Activated CD8-positive, alpha-beta T cell treated with anti-CD3 and anti-CD28 coated beads for 36 hours (primary cell): ENCODE data around the gene RPS6KA1. TPM values are rescaled to one million over a fixed set of nuclear protein-coding genes. Genes with fewer than 3 reads are reported as not detected.
A peak's percentile ranks its signal among the peaks of the same experiment; 100 is the strongest.

Experiments used
- ATAC-seq: fragments of 200-7000 bp; cut with Tn5 transposase; one replicate; pipeline ENCODE4 v1.10.0; 2021; ENCODE audit warnings: mild to moderate bottlenecking, moderate library complexity
- CTCF ChIA-PET: fragments of 350-600 bp; sonication (Branson Sonifier 250); formaldehyde crosslinking; loops from one replicate; lab custom pipeline; 2021; ENCODE audit warnings: antibody characterized with exemption; lab: Charles Lee
- POLR2A ChIA-PET: fragments of 350-600 bp; sonication (Branson Sonifier 250); formaldehyde crosslinking; loops from one replicate; lab custom pipeline; 2021; ENCODE audit warnings: antibody characterized with exemption; lab: Charles Lee
- DNase-seq: peaks from one replicate; pipeline ENCODE4 v3.0.0-alpha.2; 2020
- H3K27ac Mint-ChIP-seq: one replicate; pipeline ENCODE4 v1.8.0; 2021; ENCODE audit warnings: mild to moderate bottlenecking, mixed read lengths
- H3K27me3 Mint-ChIP-seq: one replicate; pipeline ENCODE4 v1.8.0; 2021; ENCODE audit warnings: mixed read lengths
- H3K36me3 Mint-ChIP-seq: one replicate; pipeline ENCODE4 v1.8.0; 2021; ENCODE audit warnings: low read depth, mixed read lengths
- H3K4me1 Mint-ChIP-seq: one replicate; pipeline ENCODE4 v1.8.0; 2021; ENCODE audit warnings: low read depth, mixed read lengths
- H3K4me3 Mint-ChIP-seq: one replicate; pipeline ENCODE4 v1.8.0; 2021; ENCODE audit warnings: mild to moderate bottlenecking, moderate library complexity, mixed read lengths
- H3K9me3 Mint-ChIP-seq: one replicate; pipeline ENCODE4 v1.8.0; 2021; ENCODE audit warnings: mixed read lengths
- intact Hi-C: fragments of 100-400 bp; cut with micrococcal nuclease; formaldehyde crosslinking; loops from one replicate; pipeline ENCODE4 v1.10.0; 2022
- microRNA-seq: library from miRNA; unstranded; fragments of <30 nt; microRNA quantifications from one replicate; pipeline ENCODE4 v1.2.0, GENCODE V29; 2022; ENCODE audit warnings: borderline microRNAs expressed, borderline replicate concordance
- total RNA-seq, 2 experiments: library from RNA; stranded (reverse); gene quantifications; one replicate each; pipeline ENCODE4 v1.2.3, GENCODE V29; 2021
- TF ChIP-seq, protein P1 (sequence below): fragments of 200-600 bp; IDR thresholded peaks from one replicate; pipeline ENCODE4 v1.8.0; 2022; ENCODE audit warnings: antibody characterized with exemption, mild to moderate bottlenecking

Gene RPS6KA1
- total RNA-seq, 2 experiments from 2014 or later: 139 TPM

DNA sequence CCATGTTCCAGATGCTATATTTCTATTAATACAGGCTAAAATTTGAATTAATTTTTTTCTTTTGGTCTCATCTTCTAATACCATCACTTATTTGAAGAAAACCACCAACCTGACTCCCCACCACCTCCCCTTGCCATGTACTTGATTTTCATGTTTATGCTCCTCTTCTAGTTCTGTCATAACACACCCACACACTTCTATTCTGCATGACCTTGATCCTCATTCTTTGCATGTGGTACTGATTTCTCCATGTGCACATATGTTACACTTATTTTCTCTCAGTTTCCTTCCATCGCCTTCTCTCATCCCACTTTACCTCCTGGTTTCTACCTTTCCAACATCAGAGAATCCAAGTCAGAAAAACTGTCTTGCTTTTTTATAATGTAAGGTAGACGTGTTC is 87.3 kb downstream of the RPS6KA1 start:
- no peak for ATAC-seq
- Mint-ChIP-seq H3K4me3 (no peak overlapping the region), H3K4me1 (peaks cover 36% of the 10 kb centered on the region), H3K27me3 (no peaks in the 10 kb centered on the region), H3K9me3 (no peaks in the 10 kb centered on the region), H3K27ac (no peak overlapping the region), H3K36me3 (no peaks in the 10 kb centered on the region)
- ChIA-PET POLR2A (interaction anchor here (1.6 to 4.5 kb wide), 2 partner anchors 81 to 172 kb away, joined by 5 to 27 read pairs; partner anchors contain the start of gene PIGV), CTCF (interaction anchor here (1.0 to 1.9 kb wide), 3 partner anchors 18 to 261 kb away, joined by 3 to 8 read pairs (median 5); no protein-coding TSS in a partner anchor)
- intact Hi-C loops: no loop called here
- TF ChIP-seq, protein P1, sequence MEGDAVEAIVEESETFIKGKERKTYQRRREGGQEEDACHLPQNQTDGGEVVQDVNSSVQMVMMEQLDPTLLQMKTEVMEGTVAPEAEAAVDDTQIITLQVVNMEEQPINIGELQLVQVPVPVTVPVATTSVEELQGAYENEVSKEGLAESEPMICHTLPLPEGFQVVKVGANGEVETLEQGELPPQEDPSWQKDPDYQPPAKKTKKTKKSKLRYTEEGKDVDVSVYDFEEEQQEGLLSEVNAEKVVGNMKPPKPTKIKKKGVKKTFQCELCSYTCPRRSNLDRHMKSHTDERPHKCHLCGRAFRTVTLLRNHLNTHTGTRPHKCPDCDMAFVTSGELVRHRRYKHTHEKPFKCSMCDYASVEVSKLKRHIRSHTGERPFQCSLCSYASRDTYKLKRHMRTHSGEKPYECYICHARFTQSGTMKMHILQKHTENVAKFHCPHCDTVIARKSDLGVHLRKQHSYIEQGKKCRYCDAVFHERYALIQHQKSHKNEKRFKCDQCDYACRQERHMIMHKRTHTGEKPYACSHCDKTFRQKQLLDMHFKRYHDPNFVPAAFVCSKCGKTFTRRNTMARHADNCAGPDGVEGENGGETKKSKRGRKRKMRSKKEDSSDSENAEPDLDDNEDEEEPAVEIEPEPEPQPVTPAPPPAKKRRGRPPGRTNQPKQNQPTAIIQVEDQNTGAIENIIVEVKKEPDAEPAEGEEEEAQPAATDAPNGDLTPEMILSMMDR: no peak
- DNase-seq: no peak

DNA sequence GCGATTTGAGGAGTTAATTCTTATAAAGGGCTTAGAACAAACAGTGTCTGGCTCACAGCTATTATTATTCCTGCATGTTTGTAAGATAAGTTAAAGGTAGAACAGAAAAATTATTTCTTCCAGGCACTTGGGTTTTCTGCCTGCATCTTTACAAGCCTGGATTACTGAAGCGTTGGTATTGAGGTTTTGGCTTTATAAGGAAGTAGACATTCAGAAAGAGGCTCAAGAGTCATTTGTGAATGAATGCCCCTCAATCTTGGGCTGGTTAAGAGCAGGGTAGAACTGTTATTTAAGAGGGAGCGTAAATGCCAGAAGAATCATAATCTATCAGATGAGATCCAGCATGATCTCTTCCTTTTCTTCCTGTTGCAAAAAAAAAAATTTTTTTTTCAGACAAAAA is 89.0 kb downstream of the RPS6KA1 start:
- intact Hi-C loops: no loop called here
- CTCF ChIA-PET: interaction anchor here (1.0 to 1.6 kb wide), 3 partner anchors 20 to 181 kb away, joined by 3 to 5 read pairs (median 4); no protein-coding TSS in a partner anchor
- TF ChIP-seq, protein P1: no peak
- POLR2A ChIA-PET: interaction anchor here (0.6 to 1.1 kb wide), 4 partner anchors 36 to 150 kb away, joined by 3 read pairs; no protein-coding TSS in a partner anchor
- H3K36me3 Mint-ChIP-seq: no peaks in the 10 kb centered on the region
- peaks cover 37% of the 10 kb centered on the region for H3K4me1 Mint-ChIP-seq
- no peaks in the 10 kb centered on the region for H3K27me3 Mint-ChIP-seq
- no peak overlapping the region for H3K4me3 Mint-ChIP-seq
- no peak for ATAC-seq
- H3K9me3 Mint-ChIP-seq: peaks cover under 1% of the 10 kb centered on the region
- no peak overlapping the region for H3K27ac Mint-ChIP-seq
- no peak for DNase-seq

Small RNA genes within 50 kb of the gene (microRNA-seq; reads per million reads assigned to microRNA genes)
- 9.1 reads per million, percentile 32 among the genes with 10 or more reads in this experiment for gene MIR1976

Other genes starting within 250 kb of the RPS6KA1 start
- gene SH3BGRL3, start 249.7 kb upstream of the RPS6KA1 start, total RNA-seq: 100 to 1,000 TPM; 309 to 316 TPM
- 10 to 100 TPM; 24.9 to 26.0 TPM for gene UBXN11, start 223.1 kb upstream of the RPS6KA1 start, total RNA-seq
- gene CD52, start 211.8 kb upstream of the RPS6KA1 start, total RNA-seq: 100 to 1,000 TPM; 324 to 344 TPM
- 1 to 10 TPM; 4.5 to 6.4 TPM for gene CRYBG2, start 175.6 kb upstream of the RPS6KA1 start, total RNA-seq
- 1 to 10 TPM in 1 of 2 experiments, under 1 TPM in 1; 0.69 to 1.3 TPM for gene ZNF683, start 157.0 kb upstream of the RPS6KA1 start, total RNA-seq
- gene LIN28A, start 118.9 kb upstream of the RPS6KA1 start, total RNA-seq: not detected
- gene DHDDS, start 97.4 kb upstream of the RPS6KA1 start, total RNA-seq: 10 to 100 TPM; 33.3 to 36.9 TPM
- 100 to 1,000 TPM; 837 to 872 TPM for gene HMGN2, start 57.3 kb upstream of the RPS6KA1 start, total RNA-seq
- gene ARID1A, start 166.3 kb downstream of the RPS6KA1 start, total RNA-seq: 10 to 100 TPM; 82.4 to 84.9 TPM